ENCODE data around the gene C2CD2L. TPM values are rescaled to one million over a fixed set of nuclear protein-coding genes. Genes with fewer than 3 reads are reported as not detected.

C2CD2L gene
- total RNA-seq, 4 donors from 2014 or later, result 10.0 to 30.7 (median 18.7) TPM

DNA sequence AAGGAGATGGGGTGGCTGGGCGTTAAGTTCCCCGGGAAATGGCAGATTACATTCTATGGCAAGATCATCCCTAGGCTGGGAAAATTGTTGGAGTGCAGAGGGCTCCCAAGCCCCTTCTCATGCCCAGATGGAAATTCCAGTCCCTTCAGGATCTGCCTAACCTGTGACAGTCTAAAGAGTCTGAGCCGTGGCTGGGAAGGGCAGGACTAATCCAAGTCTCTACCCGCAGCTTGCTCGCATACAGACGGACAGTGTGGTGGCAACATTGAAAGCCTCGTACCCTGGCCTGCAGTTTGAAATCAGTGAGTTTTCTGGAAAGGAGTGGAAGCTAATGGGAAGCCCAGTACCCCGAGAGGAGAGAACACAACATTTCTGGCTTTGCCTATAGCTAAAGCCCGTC is 18.7 kb upstream of the C2CD2L start:
- DNase-seq (no peak), ATAC-seq (no peak)
- Histone ChIP-seq H3K9me3 (no peaks in the 10 kb centered on the region), H3K4me3 (no peak overlapping the region), H3K36me3 (peaks cover 0 to 7% of the 10 kb centered on the region in 2 donors), H3K4me1 (peaks cover 18 to 25% of the 10 kb centered on the region in 2 donors), H3K27ac (no peak overlapping the region), H3K27me3 (no peaks in the 10 kb centered on the region)
- in situ Hi-C loops (cut with MboI; ENCODE audit: low sequenced_read_pairs in 4 of 4) (no loop called here), intact Hi-C loops (cut with DNase I; ENCODE audit: low total_unique reads) (no loop called here)
- TF ChIP-seq POLR2A (IDR thresholded peaks at IDR 0.05), result no peak
- TF ChIP-seq, protein P1, sequence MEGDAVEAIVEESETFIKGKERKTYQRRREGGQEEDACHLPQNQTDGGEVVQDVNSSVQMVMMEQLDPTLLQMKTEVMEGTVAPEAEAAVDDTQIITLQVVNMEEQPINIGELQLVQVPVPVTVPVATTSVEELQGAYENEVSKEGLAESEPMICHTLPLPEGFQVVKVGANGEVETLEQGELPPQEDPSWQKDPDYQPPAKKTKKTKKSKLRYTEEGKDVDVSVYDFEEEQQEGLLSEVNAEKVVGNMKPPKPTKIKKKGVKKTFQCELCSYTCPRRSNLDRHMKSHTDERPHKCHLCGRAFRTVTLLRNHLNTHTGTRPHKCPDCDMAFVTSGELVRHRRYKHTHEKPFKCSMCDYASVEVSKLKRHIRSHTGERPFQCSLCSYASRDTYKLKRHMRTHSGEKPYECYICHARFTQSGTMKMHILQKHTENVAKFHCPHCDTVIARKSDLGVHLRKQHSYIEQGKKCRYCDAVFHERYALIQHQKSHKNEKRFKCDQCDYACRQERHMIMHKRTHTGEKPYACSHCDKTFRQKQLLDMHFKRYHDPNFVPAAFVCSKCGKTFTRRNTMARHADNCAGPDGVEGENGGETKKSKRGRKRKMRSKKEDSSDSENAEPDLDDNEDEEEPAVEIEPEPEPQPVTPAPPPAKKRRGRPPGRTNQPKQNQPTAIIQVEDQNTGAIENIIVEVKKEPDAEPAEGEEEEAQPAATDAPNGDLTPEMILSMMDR (IDR thresholded peaks at IDR 0.05 in 4 of 5, conservative IDR thresholded peaks at IDR 0.05 in 1 of 5), result no peak

DNA sequence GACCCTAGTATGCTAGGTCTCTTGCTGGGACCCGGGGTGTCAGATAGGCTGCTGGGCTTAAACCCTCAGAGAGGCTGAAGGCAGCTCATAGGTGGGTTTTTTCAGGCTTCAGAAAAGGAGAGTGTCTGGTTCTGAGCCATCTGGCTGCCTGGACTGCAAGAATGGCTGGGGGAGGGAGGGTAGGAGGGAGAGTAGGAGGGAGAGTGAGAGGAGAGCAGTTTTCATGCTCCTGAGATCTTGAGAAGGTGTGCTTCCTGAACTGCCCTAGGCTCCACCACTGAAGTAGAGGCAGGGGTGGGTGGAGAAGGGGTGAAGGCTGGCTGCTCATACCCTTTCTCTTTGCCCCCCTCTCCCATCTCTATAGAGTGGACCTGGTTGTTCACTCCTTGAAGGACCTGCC is 17.8 kb upstream of the C2CD2L start:
- H3K4me1 ChIP-seq, result peaks cover 22 to 31% of the 10 kb centered on the region in 2 donors
- in situ Hi-C loops (cut with MboI; ENCODE audit: low sequenced_read_pairs in 4 of 4) (no loop called here), intact Hi-C loops (cut with DNase I; ENCODE audit: low total_unique reads) (no loop called here)

DNA sequence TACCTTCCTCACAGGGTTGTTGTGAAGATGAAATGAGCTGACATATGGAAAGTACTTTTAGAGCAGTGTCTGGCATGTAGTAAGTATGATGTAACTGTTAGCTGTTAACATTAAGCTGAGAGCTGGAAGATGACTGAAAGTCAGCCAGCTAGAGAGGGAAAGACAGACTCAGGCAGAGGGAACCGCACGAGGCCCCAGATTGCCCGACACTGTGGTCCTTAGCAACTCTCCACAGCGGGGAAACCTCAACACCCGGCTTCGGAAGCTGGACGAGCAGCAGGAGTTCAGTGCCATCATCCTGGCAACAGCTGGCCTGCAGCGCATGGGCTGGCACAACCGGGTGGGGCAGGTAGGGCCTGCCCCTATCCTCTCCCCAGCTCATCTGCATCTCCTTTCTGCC is 16.0 kb upstream of the C2CD2L start:
- intact Hi-C loops (cut with DNase I; ENCODE audit: low total_unique reads), result no loop called here
- peaks cover 0 to 7% of the 10 kb centered on the region in 2 donors for H3K36me3 ChIP-seq

More for the DNA sequence above, 17.8 kb upstream of the C2CD2L start:
- TF ChIP-seq POLR2A (IDR thresholded peaks at IDR 0.05), result no peak
- TF ChIP-seq, protein P1 (IDR thresholded peaks at IDR 0.05 in 4 of 5, conservative IDR thresholded peaks at IDR 0.05 in 1 of 5), result no peak
- peaks cover 0 to 7% of the 10 kb centered on the region in 2 donors for H3K36me3 ChIP-seq
- no peak for DNase-seq
- H3K9me3 ChIP-seq, result no peaks in the 10 kb centered on the region
- no peaks in the 10 kb centered on the region for H3K27me3 ChIP-seq
- H3K27ac ChIP-seq, result no peak overlapping the region
- ATAC-seq, result no peak
- H3K4me3 ChIP-seq, result no peak overlapping the region

DNA sequence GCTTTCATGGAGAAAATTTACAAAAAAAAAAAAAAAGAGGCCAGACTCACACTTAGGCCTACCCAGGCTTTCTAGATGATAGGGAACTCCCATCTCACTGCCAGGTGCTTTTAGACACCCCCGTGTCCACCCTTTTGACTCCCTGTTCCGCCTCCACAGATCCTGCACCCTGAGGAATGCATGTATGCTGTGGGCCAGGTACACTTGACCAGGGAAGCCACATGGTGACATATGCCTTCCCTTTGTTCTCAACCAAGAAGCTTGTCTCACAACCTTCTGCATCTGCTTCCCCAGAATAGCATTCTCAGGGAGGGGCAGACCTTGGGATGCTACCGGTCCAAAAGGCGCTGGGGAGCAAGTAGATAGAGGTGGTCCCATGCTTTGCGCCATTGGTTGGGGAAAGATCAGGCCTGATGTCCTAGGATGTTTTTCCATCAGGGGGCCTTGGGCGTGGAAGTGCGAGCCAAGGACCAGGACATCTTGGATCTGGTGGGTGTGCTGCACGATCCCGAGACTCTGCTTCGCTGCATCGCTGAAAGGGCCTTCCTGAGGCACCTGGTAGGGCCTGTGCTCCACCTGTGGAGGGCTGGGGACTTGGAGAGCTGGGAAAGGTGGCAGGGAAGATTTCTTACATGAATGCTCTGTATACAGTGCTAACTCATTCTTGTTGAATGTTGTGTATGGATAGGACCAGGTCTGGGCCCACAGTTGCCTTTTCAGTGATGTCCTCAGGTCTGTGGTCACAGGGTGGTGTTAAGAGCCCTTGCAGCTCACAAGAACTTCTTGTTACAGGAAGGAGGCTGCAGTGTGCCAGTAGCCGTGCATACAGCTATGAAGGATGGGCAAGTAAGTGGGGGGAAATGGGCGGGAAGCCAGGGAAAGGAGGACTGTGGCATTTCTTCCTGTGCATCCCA is 14.9 kb upstream of the C2CD2L start:
- Histone ChIP-seq H3K4me1 (peaks cover 13 to 21% of the 10 kb centered on the region in 2 donors), H3K36me3 (peaks cover 0 to 17% of the 10 kb centered on the region in 2 donors), H3K9me3 (no peaks in the 10 kb centered on the region), H3K4me3 (no peak overlapping the region), H3K27me3 (no peaks in the 10 kb centered on the region), H3K27ac (no peak overlapping the region)
- TF ChIP-seq, protein P1 (IDR thresholded peaks at IDR 0.05 in 4 of 5, conservative IDR thresholded peaks at IDR 0.05 in 1 of 5), result no peak
- no peak for TF ChIP-seq POLR2A (IDR thresholded peaks at IDR 0.05)
- ATAC-seq, result no peak
- no peak for DNase-seq
- in situ Hi-C loops (cut with MboI; ENCODE audit: low sequenced_read_pairs in 4 of 4), result no loop called here
- intact Hi-C loops (cut with DNase I; ENCODE audit: low total_unique reads), result no loop called here

More for the DNA sequence above, 16.0 kb upstream of the C2CD2L start:
- no peak for TF ChIP-seq POLR2A (IDR thresholded peaks at IDR 0.05)
- TF ChIP-seq, protein P1 (IDR thresholded peaks at IDR 0.05 in 4 of 5, conservative IDR thresholded peaks at IDR 0.05 in 1 of 5), result no peak
- DNase-seq (no peak), ATAC-seq (no peak)
- peaks cover 15 to 24% of the 10 kb centered on the region in 2 donors for H3K4me1 ChIP-seq
- in situ Hi-C loops (cut with MboI; ENCODE audit: low sequenced_read_pairs in 4 of 4), result no loop called here
- no peak overlapping the region for H3K4me3 ChIP-seq
- H3K9me3 ChIP-seq, result no peaks in the 10 kb centered on the region
- H3K27me3 ChIP-seq, result no peaks in the 10 kb centered on the region
- H3K27ac ChIP-seq, result no peak overlapping the region
